Femur (tissue), 1 donor: ENCODE data around the gene ABCF1.

Experiments used
- DNase-seq: peaks from one replicate; pipeline ENCODE4 v3.0.0-alpha.2; 2017

ABCF1 gene

GRCh38 chr6:30560930-30561329 is 10.3 kb upstream of the ABCF1 start:
- no peak for DNase-seq

GRCh38 chr6:30562470-30563425 is 8.5 kb upstream of the ABCF1 start:
- no peak for DNase-seq

GRCh38 chr6:30564114-30564513 is 7.1 kb upstream of the ABCF1 start:
- no peak for DNase-seq

- no peak for DNase-seq
Measured at GRCh38 chr6:30565772-30566171, 5.5 kb upstream of the ABCF1 start.

GRCh38 chr6:30568245-30568644 is 3.0 kb upstream of the ABCF1 start:
- no peak for DNase-seq

- no peak for DNase-seq
Measured at GRCh38 chr6:30570263-30570662, 979 bp upstream of the ABCF1 start.

GRCh38 chr6:30570740-30571074 is 535 bp upstream of the ABCF1 start:
- DNase-seq: no peak

- no peak for DNase-seq
Measured at GRCh38 chr6:30571762-30572082, 480 bp downstream of the ABCF1 start.

- no peak for DNase-seq
Measured at GRCh38 chr6:30572148-30572547, 906 bp downstream of the ABCF1 start.

- DNase-seq: no peak
Measured at GRCh38 chr6:30573113-30573512, 1.9 kb downstream of the ABCF1 start.

GRCh38 chr6:30578051-30578450 is 6.8 kb downstream of the ABCF1 start:
- DNase-seq: no peak

- no peak for DNase-seq
Measured at GRCh38 chr6:30583921-30584320, 12.7 kb downstream of the ABCF1 start.

GRCh38 chr6:30589754-30590358 is 18.6 kb downstream of the ABCF1 start:
- no peak for DNase-seq

- no peak for DNase-seq
Measured at GRCh38 chr6:30590509-30590908, 19.3 kb downstream of the ABCF1 start.

- DNase-seq: no peak
Measured at GRCh38 chr6:30591008-30591407, 19.8 kb downstream of the ABCF1 start.

- no peak for DNase-seq
Measured at GRCh38 chr6:30592287-30592686, 21.0 kb downstream of the ABCF1 start.

GRCh38 chr6:30597315-30598144 is 26.3 kb downstream of the ABCF1 start:
- DNase-seq: peak; percentile 80

GRCh38 chr6:30598912-30599624 is 27.8 kb downstream of the ABCF1 start:
- no peak for DNase-seq

- DNase-seq: no peak
Measured at GRCh38 chr6:30599625-30600324, 28.5 kb downstream of the ABCF1 start.

GRCh38 chr6:30600451-30600961 is 29.3 kb downstream of the ABCF1 start:
- peak; percentile 46 for DNase-seq

GRCh38 chr6:30601436-30601814 is 30.2 kb downstream of the ABCF1 start:
- DNase-seq: no peak
